IMR-90 (cell line): ENCODE data around the gene SLC2A2. TPM values are rescaled to one million over a fixed set of nuclear protein-coding genes. Genes with fewer than 3 reads are reported as not detected.

Experiments
- microRNA-seq, 2 experiments: library from miRNA; stranded (forward) in 1 of 2; unstranded in 1 of 2; fragments of 10-50 nt in 1 of 2; fragments of <30 nt in 1 of 2; gene quantifications in 1 of 2; microRNA quantifications in 1 of 2; one replicate each; pipeline versions ENCODE3 to v1.1.0; 2013 to 2020; ENCODE audit not compliant: insufficient read depth in 1 of 2, insufficient read length in 1 of 2, unreplicated experiment in 1 of 2
- polyA plus RNA-seq, 3 experiments: library from polyadenylated mRNA; depleted of rRNA; stranded (reverse); fragments of >200 nt; gene quantifications; 2 replicates each; pipeline ENCODE4 v1.2.3, GENCODE V29; 2012; ENCODE audit warnings: low replicate concordance in 1 of 3
- small RNA-seq, 5 experiments: library from RNA; depleted of rRNA; stranded (forward); fragments of <200 nt; gene quantifications; one replicate each; pipeline ENCODE3, GENCODE V24; 2012
- total RNA-seq: library from RNA; depleted of rRNA; stranded (reverse); fragments of >200 nt; gene quantifications from 2 replicates; pipeline ENCODE4 v1.2.3, GENCODE V29; 2012; rRNA removed

The SLC2A2 gene
- total and polyA plus RNA-seq, 2 of the 4 experiments (the other 2 are of a cell fraction), result not detected

Small RNAs within 50 kb of the gene (microRNA-seq; reads per million reads assigned to microRNA genes)
- gene RNU1-70P (ENCODE audit: insufficient read depth, insufficient read length), result not detected

Small RNAs within 50 kb of the gene (small RNA-seq; reads per million reads assigned to genes)
- gene RNU1-70P, result 0 to 0.11 (median 0) reads per million in 5 experiments

Other genes starting within 250 kb of the SLC2A2 start
- gene RPL22L1, start 156.5 kb downstream of the SLC2A2 start, total RNA-seq, result 37.1 and 77.8 TPM in 2 replicates
- 76.7 and 92.0 TPM in 2 replicates for gene RPL22L1, start 156.5 kb downstream of the SLC2A2 start, polyA plus RNA-seq (2012; rRNA removed)
- gene EIF5A2, start 118.1 kb downstream of the SLC2A2 start, total RNA-seq, result 7.7 and 15.0 TPM in 2 replicates
- 4.4 and 7.8 TPM in 2 replicates for gene EIF5A2, start 118.1 kb downstream of the SLC2A2 start, polyA plus RNA-seq (2012; rRNA removed)